Stimulated activated CD8-positive, alpha-beta memory T cell treated with anti-CD3 and anti-CD28 coated beads, Interleukin-4, amount 100 ng/mL, for 24 hours (primary cell): ENCODE measurements around the gene PLPPR2.
"Not testable (repeated sequence)": the region's sequence is repeated elsewhere in the genome, so short reads cannot be mapped to it uniquely, and the experiment has no call there.

Experiments used
- DNase-seq: peaks from one replicate; pipeline ENCODE4 v3.0.0-alpha.2; 2020; ENCODE audit warnings: low read depth

PLPPR2 gene

GRCh38 chr19:11339254-11340098, 15.8 kb upstream of the PLPPR2 start, which contains the start of gene RAB3D:
TSS of gene RAB3D (minus strand) at chr19:11339657. CDS start at chr19:11337399, 2,258 bp downstream.
- DNase-seq = peak; percentile 78

DNA sequence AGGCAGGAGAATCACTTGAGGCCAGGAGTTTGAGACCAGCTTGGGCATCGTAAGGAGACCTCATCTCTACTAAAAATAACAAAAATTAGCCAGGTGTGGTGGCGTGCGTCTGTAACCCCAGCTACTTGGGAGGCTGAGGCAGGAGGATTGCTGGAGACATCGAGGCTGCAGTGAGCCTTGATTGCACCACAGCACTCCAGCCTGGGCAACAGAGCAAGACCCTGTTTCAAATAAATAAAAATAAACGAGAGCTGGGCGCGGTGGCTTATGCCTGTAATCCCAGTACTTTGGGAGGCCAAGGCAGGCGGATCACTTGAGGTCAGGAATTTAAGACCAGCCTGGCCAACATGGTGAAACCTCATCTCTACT, 15.1 kb upstream of the PLPPR2 start:
- DNase-seq = not testable (repeated sequence)

- no peak for DNase-seq
These were observed 12.8 kb upstream of the PLPPR2 start for GRCh38 chr19:11342429-11342828.

- no peak for DNase-seq
These were observed 10.0 kb upstream of the PLPPR2 start for GRCh38 chr19:11345122-11345803.

DNA sequence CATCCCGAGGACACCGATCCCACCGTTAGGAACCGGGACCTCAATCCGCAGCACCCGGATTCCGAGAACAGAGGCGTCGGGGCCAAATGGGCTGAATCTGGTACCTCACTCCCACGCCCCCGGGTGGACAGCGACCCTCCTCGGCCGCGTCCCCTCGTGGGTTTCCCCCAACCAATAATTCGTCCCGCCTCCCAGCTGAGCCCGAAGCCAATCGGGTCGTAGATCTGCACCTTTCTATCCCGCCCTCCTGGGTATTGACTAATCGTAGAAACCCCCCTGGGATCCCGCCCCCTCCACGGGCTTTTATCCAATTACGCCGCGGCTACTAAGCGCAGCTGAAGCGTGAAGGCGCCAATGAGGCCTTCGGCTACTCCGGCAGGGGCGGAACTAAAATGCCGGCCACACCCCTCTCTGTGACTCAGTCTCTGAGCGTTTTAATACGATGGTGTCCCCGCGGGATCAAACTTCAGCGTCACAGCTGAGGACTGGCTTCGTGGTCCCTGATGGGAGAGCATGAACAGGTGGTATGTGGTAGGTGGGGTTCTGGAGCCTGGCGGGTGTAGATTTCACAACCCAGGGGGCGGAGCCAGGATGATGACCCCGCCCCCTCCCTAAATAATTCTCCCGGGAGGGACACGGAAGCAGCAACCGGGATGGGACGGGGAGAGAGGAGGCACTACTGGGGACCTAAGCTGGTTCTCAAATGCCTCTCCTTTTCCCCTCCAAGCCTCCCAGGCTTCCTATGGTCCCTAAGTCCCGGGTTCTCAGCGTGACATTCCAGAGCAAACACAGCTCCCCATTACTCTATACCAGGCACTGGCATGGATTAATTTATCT, 8.9 kb upstream of the PLPPR2 start, which contains the start of the genes CCDC159 and TMEM205:
TSS of gene CCDC159 (plus strand) at position 416 of the 837 bp plus-strand sequence. CDS start at position 504, 88 bp downstream.
TSS of gene TMEM205 (minus strand) at position 165 of the 837 bp plus-strand sequence. CDS start 649 bp downstream, outside the sequence.
- peak; percentile 98 for DNase-seq

GRCh38 chr19:11347546-11348039, 7.6 kb upstream of the PLPPR2 start:
- no peak for DNase-seq

DNA sequence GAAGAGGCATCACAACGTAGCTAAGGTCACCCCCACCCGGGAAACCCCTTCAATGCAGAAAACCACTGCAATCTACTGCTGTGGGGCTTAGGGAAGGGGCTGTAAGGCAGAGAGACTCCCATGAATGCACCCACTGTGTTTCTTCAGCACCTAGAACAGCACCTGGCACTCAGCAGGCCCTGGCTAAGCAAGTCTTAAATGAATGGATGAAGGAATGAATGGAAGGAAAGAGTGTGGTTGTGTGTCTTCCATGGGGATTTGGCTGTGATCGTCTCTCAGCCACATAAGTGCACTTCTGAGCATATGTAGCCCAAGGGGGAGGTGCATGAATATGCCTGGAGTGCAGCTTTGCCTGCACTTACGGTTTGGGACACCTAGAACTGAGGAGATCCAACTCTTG, 6.1 kb upstream of the PLPPR2 start:
- DNase-seq = no peak

GRCh38 chr19:11354102-11354501, 1.1 kb upstream of the PLPPR2 start:
- DNase-seq = not testable (repeated sequence)

DNA sequence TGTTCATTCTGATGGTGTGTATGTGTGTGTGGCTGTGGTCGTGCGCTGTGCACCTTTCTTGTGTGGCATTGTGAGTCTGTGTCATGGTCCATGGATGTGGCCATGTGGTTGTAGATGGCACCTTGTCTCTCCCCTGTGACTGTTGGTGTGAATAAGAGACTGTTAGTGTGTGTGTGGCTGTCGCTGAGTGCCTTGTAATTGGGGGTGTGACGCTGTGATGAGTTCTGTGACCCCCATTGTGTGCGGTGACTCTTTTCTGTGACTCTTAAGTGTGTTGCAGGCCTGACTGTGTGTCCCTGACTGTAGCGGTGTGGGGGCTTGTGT, 804 bp downstream of the PLPPR2 start:
- DNase-seq = no peak

GRCh38 chr19:11356676-11357550, 1.7 kb downstream of the PLPPR2 start:
- no peak for DNase-seq

- DNase-seq = no peak
These were observed 4.2 kb downstream of the PLPPR2 start for GRCh38 chr19:11359421-11359820.

DNA sequence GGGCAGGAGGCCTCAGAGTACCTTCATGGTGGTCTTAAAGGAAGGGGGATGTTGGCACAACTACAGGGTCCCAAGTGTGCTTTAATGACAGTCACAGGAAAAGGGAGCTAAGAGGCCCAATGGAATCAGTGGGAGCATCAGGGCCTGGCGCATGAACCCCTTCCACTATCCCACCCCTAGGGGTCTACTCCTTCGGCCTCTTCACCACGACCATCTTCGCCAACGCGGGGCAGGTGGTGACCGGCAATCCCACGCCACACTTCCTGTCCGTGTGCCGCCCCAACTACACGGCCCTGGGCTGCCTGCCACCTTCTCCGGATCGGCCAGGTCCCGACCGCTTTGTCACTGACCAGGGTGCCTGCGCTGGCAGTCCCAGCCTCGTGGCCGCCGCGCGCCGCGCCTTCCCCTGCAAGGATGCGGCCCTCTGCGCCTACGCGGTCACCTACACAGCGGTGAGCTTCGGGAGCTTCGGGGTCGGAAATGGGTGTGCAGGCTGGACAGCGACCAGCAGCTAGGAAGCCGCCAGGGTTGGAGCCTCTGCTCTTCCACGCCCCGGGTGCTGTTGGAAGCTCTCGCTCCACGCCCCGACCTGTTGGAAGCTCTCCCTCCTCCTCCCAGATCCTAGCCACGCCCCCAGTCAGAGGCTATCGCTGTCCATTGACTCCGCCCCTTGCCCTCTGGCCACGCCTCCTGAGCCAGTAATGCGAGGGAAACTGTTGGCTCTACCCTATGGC, 6.0 kb downstream of the PLPPR2 start:
- no peak for DNase-seq

GRCh38 chr19:11361771-11362731, 6.8 kb downstream of the PLPPR2 start:
- DNase-seq = no peak

- no peak for DNase-seq
These were observed 8.6 kb downstream of the PLPPR2 start for GRCh38 chr19:11363881-11364280.

- no peak for DNase-seq
These were observed 9.2 kb downstream of the PLPPR2 start for GRCh38 chr19:11364296-11364904.

GRCh38 chr19:11364935-11365334, 9.7 kb downstream of the PLPPR2 start:
- no peak for DNase-seq

DNA sequence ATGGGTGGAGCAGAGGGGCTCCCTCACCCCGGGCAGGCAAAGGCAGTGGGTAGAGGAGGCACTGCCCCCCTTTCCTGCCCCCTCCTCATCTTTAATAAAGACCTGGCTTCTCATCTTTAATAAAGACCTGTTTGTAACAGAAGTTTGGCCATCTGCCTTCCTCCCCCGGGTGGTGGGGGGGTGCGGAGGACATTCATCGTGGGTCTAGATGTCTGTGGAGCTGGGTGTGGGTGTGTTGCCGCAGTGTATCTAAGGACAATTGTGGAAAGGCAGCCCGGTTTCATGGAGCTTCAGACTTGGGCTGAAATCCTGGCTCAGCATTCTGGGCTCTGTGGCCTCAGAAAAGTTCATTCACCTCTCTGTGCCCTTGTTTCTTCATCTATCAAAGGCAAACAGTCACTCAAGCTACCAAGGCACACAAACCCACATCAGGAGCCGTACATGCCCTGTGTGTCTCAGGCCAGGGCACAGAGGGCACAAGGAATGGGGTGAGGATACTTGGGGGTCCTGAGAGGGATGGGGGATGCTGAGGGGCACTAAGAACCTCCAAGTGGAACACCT, 10.4 kb downstream of the PLPPR2 start:
- no peak for DNase-seq

GRCh38 chr19:11367528-11367927, 12.3 kb downstream of the PLPPR2 start:
- no peak for DNase-seq
